ENCODE data around the gene SEC24B. TPM values are rescaled to one million over a fixed set of nuclear protein-coding genes. Genes with fewer than 3 reads are reported as not detected.
"Not testable (repeated sequence)": the region's sequence is repeated elsewhere in the genome, so short reads cannot be mapped to it uniquely, and the experiment has no call there.

The SEC24B gene
- total RNA-seq, 4 donors from 2014 or later, result 39.5 to 49.1 (median 42.6) TPM

DNA sequence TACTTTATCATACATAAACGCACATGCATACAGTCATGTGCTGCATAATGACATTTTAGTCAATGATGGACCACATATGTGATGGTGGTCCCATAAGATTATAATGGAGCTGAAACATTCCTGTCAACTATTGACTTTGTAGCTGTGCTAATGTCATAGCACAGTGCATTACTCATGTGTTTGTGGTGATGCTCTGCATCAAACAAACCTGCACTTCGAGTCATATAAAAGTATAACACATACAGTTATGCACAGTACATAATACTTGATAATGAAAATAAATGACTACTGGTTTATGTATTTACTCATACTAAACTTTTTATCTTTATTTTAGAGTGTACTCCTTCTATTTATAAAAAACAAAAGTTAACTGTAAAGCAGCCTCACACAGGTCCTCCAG is 65.9 kb downstream of the SEC24B start:
- Histone ChIP-seq H3K36me3 (peaks cover 15 to 20% of the 10 kb centered on the region in 2 donors), H3K27me3 (no peaks in the 10 kb centered on the region), H3K27ac (no peak overlapping the region), H3K4me3 (replicated peaks in 1 of 3) (no peak overlapping the region), H3K4me1 (no peaks in the 10 kb centered on the region), H3K9me3 (no peaks in the 10 kb centered on the region)
- TF ChIP-seq, protein P1, sequence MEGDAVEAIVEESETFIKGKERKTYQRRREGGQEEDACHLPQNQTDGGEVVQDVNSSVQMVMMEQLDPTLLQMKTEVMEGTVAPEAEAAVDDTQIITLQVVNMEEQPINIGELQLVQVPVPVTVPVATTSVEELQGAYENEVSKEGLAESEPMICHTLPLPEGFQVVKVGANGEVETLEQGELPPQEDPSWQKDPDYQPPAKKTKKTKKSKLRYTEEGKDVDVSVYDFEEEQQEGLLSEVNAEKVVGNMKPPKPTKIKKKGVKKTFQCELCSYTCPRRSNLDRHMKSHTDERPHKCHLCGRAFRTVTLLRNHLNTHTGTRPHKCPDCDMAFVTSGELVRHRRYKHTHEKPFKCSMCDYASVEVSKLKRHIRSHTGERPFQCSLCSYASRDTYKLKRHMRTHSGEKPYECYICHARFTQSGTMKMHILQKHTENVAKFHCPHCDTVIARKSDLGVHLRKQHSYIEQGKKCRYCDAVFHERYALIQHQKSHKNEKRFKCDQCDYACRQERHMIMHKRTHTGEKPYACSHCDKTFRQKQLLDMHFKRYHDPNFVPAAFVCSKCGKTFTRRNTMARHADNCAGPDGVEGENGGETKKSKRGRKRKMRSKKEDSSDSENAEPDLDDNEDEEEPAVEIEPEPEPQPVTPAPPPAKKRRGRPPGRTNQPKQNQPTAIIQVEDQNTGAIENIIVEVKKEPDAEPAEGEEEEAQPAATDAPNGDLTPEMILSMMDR (IDR thresholded peaks at IDR 0.05), result no peak
- TF ChIP-seq POLR2A (IDR thresholded peaks at IDR 0.05), result no peak
- no peak for DNase-seq
- intact Hi-C loops (cut with DNase I), result no loop called here
- WGBS, 2 donors, result 94 to 97% methylated on average over 2 of the region's 2 CpGs

DNA sequence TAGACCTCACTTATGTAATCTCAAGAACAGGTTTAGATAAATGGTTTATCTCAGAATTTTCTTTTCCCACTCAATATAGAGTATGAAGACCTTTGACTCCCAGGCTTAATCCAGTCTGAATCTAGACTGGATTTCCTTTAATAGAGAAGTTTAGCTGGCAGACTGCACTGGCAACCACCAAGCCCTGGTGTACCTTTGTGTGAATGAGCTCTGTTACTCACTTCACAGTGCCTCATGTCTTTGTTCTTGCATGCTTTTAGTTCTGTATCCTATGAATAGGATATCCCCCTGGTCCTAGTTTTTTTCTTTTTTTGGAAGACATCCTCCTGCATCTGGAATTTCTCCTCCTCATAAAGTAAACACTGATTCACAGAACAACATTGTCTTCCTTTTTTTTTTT is 73.3 kb downstream of the SEC24B start:
- TF ChIP-seq, protein P1 (IDR thresholded peaks at IDR 0.05), result no peak
- TF ChIP-seq POLR2A (IDR thresholded peaks at IDR 0.05), result no peak
- no peak for DNase-seq
- Histone ChIP-seq H3K36me3 (peaks cover 3 to 6% of the 10 kb centered on the region in 2 donors), H3K4me1 (no peaks in the 10 kb centered on the region), H3K27me3 (no peaks in the 10 kb centered on the region), H3K27ac (no peak overlapping the region), H3K4me3 (replicated peaks in 1 of 3) (no peak overlapping the region), H3K9me3 (no peaks in the 10 kb centered on the region)
- intact Hi-C loops (cut with DNase I), result no loop called here

DNA sequence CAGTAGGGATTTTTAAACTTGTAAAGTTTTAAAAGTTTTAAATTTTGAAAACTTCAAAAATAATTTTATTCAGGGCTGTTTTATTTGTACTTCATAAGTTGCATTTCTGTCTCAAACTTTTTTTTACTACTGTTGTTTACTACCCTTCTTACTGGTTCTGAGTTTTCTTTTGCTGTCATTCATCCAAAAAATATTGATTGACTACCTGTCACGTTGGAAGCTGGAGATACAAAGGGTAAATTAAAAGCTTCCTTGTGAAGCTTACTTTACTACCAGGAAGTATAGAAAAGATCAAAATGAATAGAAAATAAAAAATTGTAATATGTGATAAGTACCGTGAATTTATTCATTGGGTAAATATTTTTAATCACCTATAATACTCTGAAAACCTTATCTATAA is 77.1 kb downstream of the SEC24B start:
- H3K27ac ChIP-seq, result no peak overlapping the region
- no peaks in the 10 kb centered on the region for H3K4me1 ChIP-seq
- H3K9me3 ChIP-seq, result no peaks in the 10 kb centered on the region
- no peak for TF ChIP-seq POLR2A (IDR thresholded peaks at IDR 0.05)
- TF ChIP-seq, protein P1 (IDR thresholded peaks at IDR 0.05), result no peak
- 83 to 86% methylated on average over 2 of the region's 2 CpGs for WGBS, 2 donors
- H3K27me3 ChIP-seq, result no peaks in the 10 kb centered on the region
- no peak overlapping the region for H3K4me3 ChIP-seq (replicated peaks in 1 of 3)
- intact Hi-C loops (cut with DNase I), result no loop called here
- DNase-seq, result no peak
- H3K36me3 ChIP-seq, result peaks cover 17 to 22% of the 10 kb centered on the region in 2 donors

DNA sequence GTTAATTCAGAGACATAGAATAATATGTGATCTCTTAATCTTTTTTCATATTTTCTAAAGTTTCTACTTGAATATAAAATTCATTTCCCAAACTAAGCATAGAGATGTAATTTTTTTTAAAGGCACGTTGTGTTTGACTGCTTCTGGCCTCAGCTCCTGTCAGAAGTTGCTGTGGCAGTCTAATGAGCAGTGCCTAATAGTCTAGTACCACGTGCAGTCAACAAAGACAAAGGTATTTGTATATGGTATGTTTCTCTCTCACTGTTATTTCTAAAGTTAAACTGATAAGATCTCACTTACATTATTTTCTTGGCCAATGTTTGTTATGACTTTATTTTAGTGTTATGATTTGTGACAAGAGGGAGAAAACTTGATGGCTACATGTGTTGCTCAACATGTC is 77.8 kb downstream of the SEC24B start:
- H3K27me3 ChIP-seq, result no peaks in the 10 kb centered on the region
- TF ChIP-seq POLR2A (IDR thresholded peaks at IDR 0.05), result no peak
- TF ChIP-seq, protein P1 (IDR thresholded peaks at IDR 0.05), result no peak
- intact Hi-C loops (cut with DNase I), result no loop called here
- H3K36me3 ChIP-seq, result peaks cover 20 to 27% of the 10 kb centered on the region in 2 donors
- no peak for DNase-seq
- 66 to 72% methylated on average over 2 of the region's 2 CpGs for WGBS, 2 donors
- H3K9me3 ChIP-seq, result no peaks in the 10 kb centered on the region
- H3K4me1 ChIP-seq, result no peaks in the 10 kb centered on the region
- H3K27ac ChIP-seq, result no peak overlapping the region
- H3K4me3 ChIP-seq (replicated peaks in 1 of 3), result no peak overlapping the region

- 98% methylated on average over 12 of the region's 12 CpGs for WGBS, 2 donors
- H3K27me3 ChIP-seq; H3K4me1 ChIP-seq; intact Hi-C loops (cut with DNase I); DNase-seq; H3K9me3 ChIP-seq; H3K4me3 ChIP-seq (replicated peaks in 1 of 3); H3K27ac ChIP-seq: not testable (repeated sequence)
- peaks cover 26 to 31% of the 10 kb centered on the region in 2 donors for H3K36me3 ChIP-seq
Observed at GRCh38 chr4:109513368-109513767, 79.8 kb downstream of the SEC24B start.

DNA sequence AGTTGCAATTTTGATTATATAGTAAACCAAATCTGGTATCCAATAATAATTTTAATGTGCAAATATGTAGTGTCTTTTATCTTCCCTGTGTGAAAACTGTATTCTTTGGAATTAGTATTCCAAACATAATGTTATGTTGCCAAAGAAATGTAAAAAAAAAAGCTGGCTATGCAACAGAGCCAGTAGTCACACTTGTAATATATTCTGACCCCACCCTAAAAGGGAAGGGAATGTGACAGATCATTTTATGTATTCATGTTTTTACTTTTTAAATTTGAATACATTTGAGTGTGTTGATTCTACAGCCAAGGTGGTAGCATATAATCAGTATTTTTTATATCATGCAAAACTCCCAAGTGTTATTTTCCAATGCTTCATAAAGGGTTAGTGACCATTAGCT is 98.6 kb downstream of the SEC24B start:
- H3K4me1 ChIP-seq, result no peaks in the 10 kb centered on the region
- H3K27me3 ChIP-seq, result no peaks in the 10 kb centered on the region
- no peak overlapping the region for H3K4me3 ChIP-seq (replicated peaks in 1 of 3)
- H3K27ac ChIP-seq, result no peak overlapping the region
- intact Hi-C loops (cut with DNase I), result no loop called here
- no peak for TF ChIP-seq POLR2A (IDR thresholded peaks at IDR 0.05)
- TF ChIP-seq, protein P1 (IDR thresholded peaks at IDR 0.05), result no peak
- peaks cover 47 to 68% of the 10 kb centered on the region in 2 donors for H3K36me3 ChIP-seq
- H3K9me3 ChIP-seq, result no peaks in the 10 kb centered on the region
- no peak for DNase-seq

All from thyroid gland (tissue), 4 donors.